Epithelial cell of proximal tubule (primary cell): ENCODE data around the gene MICALL1. TPM values are rescaled to one million over a fixed set of nuclear protein-coding genes. Genes with fewer than 3 reads are reported as not detected.
A peak's percentile ranks its signal among the peaks of the same experiment; 100 is the strongest.

Experiments
- DNase-seq: peaks from one replicate; pipeline ENCODE4 v3.0.0-alpha.2; 2011; ENCODE audit warnings: low read depth
- H3K4me3 ChIP-seq: 2 replicates; pipeline ENCODE4 v1.5.1; 2011; ENCODE audit warnings: low read depth, mild to moderate bottlenecking, low read length
- CTCF ChIP-seq: conservative IDR thresholded peaks from 2 replicates; pipeline ENCODE4 v1.5.1; 2012; ENCODE audit warnings: low read depth, mild to moderate bottlenecking, low read length
- total RNA-seq: library from RNA; depleted of rRNA; stranded (reverse); fragments of >200 nt; gene quantifications from 2 replicates; pipeline ENCODE4 v1.2.3, GENCODE V29; 2015

MICALL1 gene
- total RNA-seq, result 74.8 and 79.2 TPM in 2 replicates

GRCh38 chr22:37905534-37906363 is at the start of gene MICALL1:
TSS of gene MICALL1 (plus strand) at chr22:37906297. CDS start at chr22:37906423, 126 bp downstream.
- no peak for DNase-seq
- no peak for TF ChIP-seq CTCF
- H3K4me3 ChIP-seq, result peak within 1 kb of the TSS; percentile 83

DNA sequence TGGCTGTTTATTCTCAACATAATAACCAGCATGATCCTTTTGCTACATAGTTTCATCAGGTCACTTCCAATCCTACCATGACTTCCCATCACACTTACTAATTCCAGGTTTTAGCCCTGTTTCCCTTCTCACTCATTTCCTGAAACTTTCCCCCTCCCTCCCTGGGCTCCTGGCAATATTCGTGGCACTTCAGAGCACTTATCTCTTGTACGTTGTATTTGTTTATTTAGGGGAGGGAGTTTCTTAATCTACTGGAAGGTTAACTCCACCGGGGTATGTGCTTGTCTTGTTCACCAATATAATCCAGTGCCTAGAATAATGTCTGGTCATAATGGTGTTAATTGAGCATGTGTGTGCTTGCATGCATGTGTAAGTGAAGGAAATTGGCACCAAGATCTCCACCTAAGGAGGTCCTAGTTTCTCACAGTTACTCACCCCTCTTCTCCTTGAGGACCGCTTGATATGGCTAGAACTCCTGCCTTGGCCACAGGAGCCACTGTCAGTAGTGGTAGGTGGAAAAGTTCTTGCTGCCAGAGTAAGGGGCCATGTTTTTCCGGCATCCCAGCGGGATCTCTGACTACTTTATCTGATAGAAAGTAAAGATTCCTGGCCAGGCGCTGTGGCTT is 45.2 kb upstream of the MICALL1 start:
- no peak for DNase-seq
- no peak for TF ChIP-seq CTCF
- no peak overlapping the region for H3K4me3 ChIP-seq

DNA sequence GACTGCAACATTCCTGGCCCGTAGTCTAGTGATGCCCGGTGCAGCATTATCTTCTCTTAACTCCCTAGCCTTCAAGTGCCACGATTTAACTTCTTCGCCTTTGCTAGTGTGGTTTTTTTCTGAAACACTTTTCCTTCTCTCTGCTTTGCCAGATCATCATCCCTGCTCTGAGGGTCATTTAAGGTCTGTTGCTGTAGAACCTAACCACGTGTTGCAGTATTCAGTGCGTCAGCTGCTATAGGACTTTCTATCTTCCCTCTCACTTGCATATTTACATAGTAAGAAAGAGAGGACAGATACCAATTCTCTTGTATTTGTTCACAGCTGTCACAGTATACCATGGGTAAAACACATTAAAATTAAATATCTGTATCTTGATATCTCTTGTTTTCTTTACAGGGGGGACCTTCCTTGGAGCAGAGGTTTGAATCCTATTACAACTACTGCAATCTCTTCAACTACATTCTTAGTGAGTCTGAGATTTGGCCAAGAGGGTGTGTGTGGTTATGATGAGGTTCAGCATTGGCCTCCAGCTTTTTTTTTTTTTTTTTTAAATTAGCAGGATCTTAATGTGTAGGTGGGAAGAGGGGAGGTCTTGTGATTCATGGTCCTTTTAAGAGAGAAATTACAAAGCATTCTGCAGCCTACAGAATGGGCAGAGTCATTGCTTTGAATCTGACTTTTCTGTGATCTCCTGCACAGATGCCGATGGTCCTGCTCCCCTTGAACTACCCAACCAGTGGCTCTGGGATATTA is 43.3 kb upstream of the MICALL1 start:
- no peak overlapping the region for H3K4me3 ChIP-seq
- no peak for TF ChIP-seq CTCF
- no peak for DNase-seq

DNA sequence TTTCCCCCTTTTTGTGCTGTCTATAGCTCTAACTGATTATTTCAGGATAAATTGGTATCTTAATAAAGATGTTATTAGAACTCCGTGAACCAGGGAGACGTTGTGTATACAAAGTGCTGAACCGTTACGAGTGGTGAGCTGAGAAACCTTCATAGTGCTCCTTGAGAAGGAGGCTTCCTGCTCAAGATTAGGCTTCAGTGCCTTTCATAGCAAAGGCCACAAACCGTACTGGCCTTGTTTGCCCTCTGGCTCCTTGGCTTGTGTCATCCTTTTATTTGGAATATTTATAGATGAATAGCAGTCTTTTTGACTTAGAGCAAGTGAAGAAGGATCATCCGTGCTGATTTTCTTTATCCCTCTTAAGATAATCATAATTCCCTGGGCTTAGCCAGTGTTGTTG is 40.6 kb upstream of the MICALL1 start:
- TF ChIP-seq CTCF, result no peak
- DNase-seq, result no peak
- no peak overlapping the region for H3K4me3 ChIP-seq

DNA sequence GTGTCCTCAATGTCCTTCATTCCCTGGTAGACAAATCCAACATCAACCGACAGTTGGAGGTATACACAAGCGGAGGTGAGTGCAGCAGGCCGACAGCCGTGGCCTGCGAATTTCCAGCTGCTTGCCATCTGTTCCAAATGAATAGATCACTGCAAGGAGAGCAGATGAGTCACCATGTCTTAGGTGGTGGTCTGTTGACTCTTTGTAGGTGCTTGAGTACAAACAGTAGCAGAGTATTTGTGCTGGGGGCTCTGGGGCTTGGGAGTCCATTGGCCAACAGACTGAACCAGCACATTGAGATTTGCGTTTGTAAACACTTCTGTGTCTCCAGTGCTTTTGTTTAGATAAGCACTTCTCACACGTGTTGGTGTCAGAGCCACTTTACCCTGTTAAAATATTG is 35.8 kb upstream of the MICALL1 start:
- DNase-seq, result no peak
- no peak overlapping the region for H3K4me3 ChIP-seq
- no peak for TF ChIP-seq CTCF

GRCh38 chr22:37880668-37881440 is 25.2 kb upstream of the MICALL1 start:
- no peak overlapping the region for H3K4me3 ChIP-seq
- TF ChIP-seq CTCF, result no peak
- no peak for DNase-seq
